Type B pancreatic cell (in vitro differentiated cells): ENCODE results near the gene AP2A2. TPM values are rescaled to one million over a fixed set of nuclear protein-coding genes. Genes with fewer than 3 reads are reported as not detected.

Experiments
- DNase-seq: peaks from one replicate; pipeline ENCODE4 v3.0.0; 2021; ENCODE audit warnings: mixed read lengths; ENCODE audit not compliant: unreplicated experiment; ENCODE audit errors: extremely low spot score
- H3K27ac Mint-ChIP-seq: 2 replicates; pipeline ENCODE4 v1.8.0; 2021; ENCODE audit warnings: mild to moderate bottlenecking, mixed read lengths
- H3K27me3 Mint-ChIP-seq: 2 replicates; pipeline ENCODE4 v1.8.0; 2021; ENCODE audit warnings: mixed read lengths
- H3K36me3 Mint-ChIP-seq: 2 replicates; pipeline ENCODE4 v1.8.0; 2021; ENCODE audit warnings: mixed read lengths
- H3K4me1 Mint-ChIP-seq: one replicate; pipeline ENCODE4 v1.8.0; 2021; ENCODE audit warnings: mixed read lengths; ENCODE audit not compliant: unreplicated experiment
- H3K4me3 Mint-ChIP-seq: 2 replicates; pipeline ENCODE4 v1.8.0; 2021; ENCODE audit warnings: mild to moderate bottlenecking, mixed read lengths
- H3K9me3 Mint-ChIP-seq: 2 replicates; pipeline ENCODE4 v1.8.0; 2021; ENCODE audit warnings: mixed read lengths
- CTCF ChIP-seq: fragments of 200-600 bp; sonication (generic); conservative IDR thresholded peaks from 2 replicates; pipeline ENCODE4 v1.5.0; 2021; ENCODE audit warnings: antibody characterized with exemption, mild to moderate bottlenecking
- total RNA-seq: library from RNA; stranded (reverse); gene quantifications from 2 replicates; pipeline ENCODE4 v1.2.1, GENCODE V29; 2021; ENCODE audit warnings: low replicate concordance

Gene AP2A2
- total RNA-seq, 1 donor from 2014 or later: 109 TPM

GRCh38 chr11:1038921-1039320 is 113.3 kb downstream of the AP2A2 start:
- H3K4me1 Mint-ChIP-seq: no peaks in the 10 kb centered on the region
- H3K36me3 Mint-ChIP-seq: no peaks in the 10 kb centered on the region
- H3K27me3 Mint-ChIP-seq: peaks cover 4% of the 10 kb centered on the region
- DNase-seq: no peak
- no peak for TF ChIP-seq CTCF
- H3K27ac Mint-ChIP-seq: no peak overlapping the region
- H3K9me3 Mint-ChIP-seq: no peaks in the 10 kb centered on the region
- no peak overlapping the region for H3K4me3 Mint-ChIP-seq

- Mint-ChIP-seq H3K27ac (no peak overlapping the region), H3K4me3 (no peak overlapping the region), H3K9me3 (no peaks in the 10 kb centered on the region)
Measured at GRCh38 chr11:1039481-1040427, 114.1 kb downstream of the AP2A2 start.

GRCh38 chr11:1040428-1041148 is 114.9 kb downstream of the AP2A2 start:
- Mint-ChIP-seq H3K27me3 (peaks cover 6% of the 10 kb centered on the region), H3K4me3 (no peak overlapping the region), H3K9me3 (no peaks in the 10 kb centered on the region), H3K36me3 (no peaks in the 10 kb centered on the region), H3K4me1 (no peaks in the 10 kb centered on the region), H3K27ac (no peak overlapping the region)
- TF ChIP-seq CTCF: no peak
- no peak for DNase-seq

More at GRCh38 chr11:1039481-1040427, 114.1 kb downstream of the AP2A2 start:
- no peak for TF ChIP-seq CTCF
- no peak for DNase-seq
- Mint-ChIP-seq H3K27me3 (peaks cover 6% of the 10 kb centered on the region), H3K36me3 (no peaks in the 10 kb centered on the region), H3K4me1 (no peaks in the 10 kb centered on the region)

- no peak for DNase-seq
- Mint-ChIP-seq H3K4me3 (no peak overlapping the region), H3K9me3 (no peaks in the 10 kb centered on the region), H3K27ac (no peak overlapping the region), H3K4me1 (no peaks in the 10 kb centered on the region), H3K27me3 (peaks cover 6% of the 10 kb centered on the region), H3K36me3 (no peaks in the 10 kb centered on the region)
- TF ChIP-seq CTCF: no peak
Measured at GRCh38 chr11:1041149-1041467, 115.4 kb downstream of the AP2A2 start.

GRCh38 chr11:1041471-1041870 is 115.8 kb downstream of the AP2A2 start:
- DNase-seq: no peak
- H3K9me3 Mint-ChIP-seq: no peaks in the 10 kb centered on the region

More at GRCh38 chr11:1041471-1041870, 115.8 kb downstream of the AP2A2 start:
- no peak overlapping the region for H3K4me3 Mint-ChIP-seq
- no peak overlapping the region for H3K27ac Mint-ChIP-seq
- H3K4me1 Mint-ChIP-seq: no peaks in the 10 kb centered on the region
- H3K36me3 Mint-ChIP-seq: no peaks in the 10 kb centered on the region
- no peak for TF ChIP-seq CTCF
- peaks cover 6% of the 10 kb centered on the region for H3K27me3 Mint-ChIP-seq
